Measurements from ENCODE around the gene MS4A4E.
A peak's percentile ranks its signal among the peaks of the same experiment; 100 is the strongest.
"Not testable (repeated sequence)": the region's sequence is repeated elsewhere in the genome, so short reads cannot be mapped to it uniquely, and the experiment has no call there.

MS4A4E gene

DNA sequence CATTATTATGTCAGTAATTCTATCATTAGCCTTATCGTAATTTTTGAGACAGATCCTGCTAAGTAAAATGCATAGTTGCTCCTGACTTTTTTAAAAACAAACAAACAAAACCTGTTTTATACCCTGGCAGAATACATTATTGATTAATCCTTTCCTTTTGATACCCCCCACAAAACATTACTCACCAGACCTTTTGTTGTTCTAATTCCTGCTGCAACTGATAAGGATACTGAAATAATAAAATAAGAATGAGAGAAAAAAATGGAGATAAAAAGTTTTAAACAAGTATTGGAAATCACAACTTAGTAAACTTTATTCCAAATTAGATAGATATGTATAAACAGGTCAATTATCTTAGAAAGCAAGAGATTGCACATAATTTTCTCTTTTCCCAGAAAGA lies 28.6 kb downstream of the MS4A4E start:
- no peak for DNase-seq

DNA sequence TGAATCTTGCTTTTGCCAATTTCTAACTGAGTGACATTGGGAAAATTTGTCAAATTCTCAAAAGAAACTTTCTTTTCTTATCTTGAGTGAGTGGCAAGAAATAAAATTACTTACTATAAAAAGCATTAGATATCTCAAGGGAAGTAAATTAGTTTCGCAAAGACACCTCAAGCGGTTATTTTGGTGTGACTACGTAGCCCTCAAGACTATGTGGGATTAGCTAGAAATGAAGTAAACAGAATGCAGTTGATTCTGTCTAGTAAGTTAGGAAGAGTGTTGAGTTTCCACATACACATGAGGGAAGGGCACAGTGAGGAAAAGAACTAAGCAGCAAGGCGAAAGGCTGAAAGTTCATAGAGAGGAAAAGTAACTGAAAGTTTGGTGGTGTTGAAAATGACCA lies 31.7 kb downstream of the MS4A4E start:
- no peak for DNase-seq

DNA sequence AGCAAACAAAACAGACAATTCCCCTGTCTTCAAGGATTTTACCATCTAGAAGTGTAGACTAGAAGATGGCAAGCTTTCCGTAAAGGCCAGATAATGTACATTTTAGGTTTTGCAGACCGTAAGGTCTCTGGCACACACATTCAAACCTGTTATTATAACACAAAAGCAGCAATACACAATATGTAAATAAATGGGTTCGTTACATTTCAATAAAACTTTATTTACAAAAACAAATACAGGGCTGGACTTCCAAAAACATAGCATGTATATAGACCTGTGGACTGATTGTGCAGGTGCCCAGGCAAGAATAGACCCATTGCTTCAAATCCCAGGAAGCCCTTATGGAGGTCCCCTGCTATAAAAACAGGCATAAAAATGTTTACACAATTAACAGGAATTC lies 33.0 kb downstream of the MS4A4E start:
- DNase-seq: no peak

DNA sequence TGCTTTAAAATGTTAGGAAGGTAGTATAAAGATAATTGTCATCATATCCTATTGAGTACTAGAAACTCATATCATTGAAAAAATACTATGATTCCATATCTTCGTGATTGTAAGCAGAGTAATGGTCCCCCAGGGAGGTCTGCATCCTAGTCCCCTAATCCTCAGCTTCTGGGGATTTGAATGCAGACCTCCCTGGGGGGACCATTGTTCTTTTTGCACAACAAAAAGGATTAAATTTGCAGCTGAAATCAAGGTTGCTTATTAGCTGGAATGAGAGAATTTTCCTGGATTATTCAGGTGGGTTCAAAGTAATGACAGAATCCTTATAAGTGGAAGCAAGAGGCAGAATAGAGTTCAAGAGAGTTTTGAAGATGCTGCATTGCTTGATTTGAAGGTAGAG lies 34.0 kb downstream of the MS4A4E start:
- no peak for DNase-seq

DNA sequence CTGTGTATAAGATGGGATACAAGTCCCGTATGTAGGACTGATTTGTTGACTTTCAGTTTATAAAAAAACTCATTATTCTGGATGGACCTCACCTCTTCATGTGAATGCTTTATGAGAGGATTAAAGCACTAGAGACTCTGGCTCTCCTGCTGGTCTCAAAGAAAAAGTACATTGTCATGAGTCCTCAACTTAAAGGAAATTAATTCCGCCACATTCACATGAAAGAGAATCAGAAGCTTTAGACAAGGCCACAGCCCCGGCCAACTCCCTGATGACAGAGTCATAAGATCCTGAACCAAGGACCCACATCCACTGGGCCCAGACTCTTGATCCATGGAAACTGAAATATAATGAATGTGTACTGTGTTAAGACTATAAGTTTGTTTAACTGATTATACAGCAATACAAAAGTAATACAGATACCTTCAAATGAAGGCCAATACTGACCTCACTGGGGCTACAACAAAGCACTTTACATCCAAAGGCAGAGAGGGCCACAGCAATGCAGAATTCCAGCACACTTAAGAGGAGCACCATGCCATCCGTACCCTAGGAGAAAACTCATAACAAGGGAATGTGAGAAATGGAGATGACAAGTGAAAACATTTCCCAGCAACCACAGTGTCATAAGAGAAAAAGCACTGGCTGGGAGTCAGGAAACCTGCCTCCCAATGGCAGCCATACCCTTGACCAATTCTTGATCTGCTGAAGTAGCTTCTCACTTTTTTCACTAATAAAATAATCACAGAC lies 34.6 kb downstream of the MS4A4E start:
- DNase-seq: no peak

DNA sequence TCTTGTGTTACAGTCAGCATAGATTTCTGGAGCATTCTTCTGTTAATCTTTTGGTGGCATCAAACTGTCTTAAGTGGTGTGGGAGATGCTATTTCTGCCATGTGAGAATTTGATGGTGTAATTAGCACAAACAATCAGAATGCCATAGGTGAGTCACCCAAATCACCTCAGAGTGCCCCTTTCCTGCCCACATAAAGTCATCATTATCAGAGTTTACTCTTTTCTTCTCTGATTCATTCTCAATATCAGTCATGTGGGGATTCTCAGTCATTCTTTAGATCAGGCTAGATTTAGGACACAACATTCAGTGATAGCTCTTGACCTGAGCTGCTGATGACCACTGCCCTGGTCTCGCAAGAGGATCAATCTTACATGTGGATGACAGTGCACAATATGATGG lies 36.3 kb downstream of the MS4A4E start:
- no peak for DNase-seq

DNA sequence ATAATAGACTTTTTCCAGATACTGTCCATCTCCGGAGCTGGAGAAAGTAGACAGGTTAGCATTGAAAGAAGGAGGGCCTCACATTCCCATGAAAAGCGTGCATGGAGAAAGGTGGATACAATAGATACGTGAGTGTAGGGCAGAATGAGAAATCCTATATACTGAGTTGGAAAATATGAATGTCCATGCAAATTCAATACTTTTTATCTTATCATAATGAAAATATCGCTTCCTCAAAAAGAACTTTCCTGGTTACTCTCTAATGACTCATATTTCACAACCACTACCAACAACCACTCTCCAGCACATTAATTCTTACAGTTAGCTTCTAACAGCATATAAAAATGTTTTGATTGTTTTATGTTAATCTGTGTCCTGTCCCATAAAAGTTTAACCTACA lies 38.0 kb downstream of the MS4A4E start:
- no peak for DNase-seq

DNA sequence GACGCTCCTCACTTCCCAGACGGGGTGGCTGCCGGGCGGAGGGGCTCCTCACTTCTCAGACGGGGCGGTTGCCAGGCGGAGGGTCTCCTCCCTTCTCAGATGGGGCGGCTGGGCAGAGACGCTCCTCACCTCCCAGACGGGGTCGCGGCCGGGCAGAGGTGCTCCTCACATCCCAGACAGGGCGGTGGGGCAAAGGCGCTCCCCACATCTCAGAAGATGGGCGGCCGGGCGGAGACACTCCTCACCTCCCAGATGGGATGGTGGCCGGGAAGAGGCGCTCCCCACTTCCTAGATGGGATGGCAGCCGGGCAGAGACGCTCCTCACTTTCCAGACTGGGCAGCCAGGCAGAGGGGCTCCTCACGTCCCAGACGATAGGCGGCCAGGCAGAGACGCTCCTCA lies 41.6 kb downstream of the MS4A4E start:
- DNase-seq: not testable (repeated sequence)

DNA sequence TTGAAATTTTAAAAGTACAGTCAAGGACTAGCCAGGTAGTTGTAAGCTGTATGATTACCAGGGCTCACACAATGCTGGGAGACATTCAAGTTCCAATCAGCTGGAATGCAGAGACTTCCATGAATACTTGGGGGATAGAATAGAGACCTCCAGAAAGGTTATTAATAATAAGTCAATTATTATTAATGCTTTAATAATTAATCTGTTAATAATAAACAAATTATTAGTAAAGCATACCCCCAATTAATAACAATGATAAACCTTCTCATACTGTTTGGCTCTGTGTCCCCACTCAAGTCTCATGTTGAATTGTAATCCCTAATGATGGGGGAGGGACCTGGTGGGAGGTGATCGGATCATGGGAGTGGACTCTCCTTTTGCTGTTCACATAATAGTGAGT lies 45.5 kb downstream of the MS4A4E start:
- no peak for DNase-seq

DNA sequence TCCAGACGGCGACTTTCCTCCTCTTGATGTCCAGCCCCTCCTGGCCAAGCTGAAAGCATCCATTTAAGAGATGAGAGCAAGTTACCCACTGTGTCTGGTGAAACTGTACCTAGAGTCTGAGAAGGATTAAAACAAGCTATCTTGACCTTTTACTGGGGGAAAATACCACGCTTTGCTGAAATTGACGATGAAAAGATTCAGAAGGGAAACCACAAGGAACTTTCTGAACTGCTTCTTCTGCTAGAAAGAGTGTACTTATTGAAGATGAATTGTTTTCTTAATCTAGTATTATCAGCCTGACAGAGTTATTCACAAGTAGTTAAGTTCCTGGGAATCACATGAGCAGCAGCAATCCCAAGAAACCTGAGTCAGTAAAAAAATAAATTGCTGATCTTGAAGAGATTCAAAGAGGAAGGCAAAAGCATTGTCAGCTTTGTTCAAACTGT lies 47.0 kb downstream of the MS4A4E start:
- DNase-seq: no peak

DNA sequence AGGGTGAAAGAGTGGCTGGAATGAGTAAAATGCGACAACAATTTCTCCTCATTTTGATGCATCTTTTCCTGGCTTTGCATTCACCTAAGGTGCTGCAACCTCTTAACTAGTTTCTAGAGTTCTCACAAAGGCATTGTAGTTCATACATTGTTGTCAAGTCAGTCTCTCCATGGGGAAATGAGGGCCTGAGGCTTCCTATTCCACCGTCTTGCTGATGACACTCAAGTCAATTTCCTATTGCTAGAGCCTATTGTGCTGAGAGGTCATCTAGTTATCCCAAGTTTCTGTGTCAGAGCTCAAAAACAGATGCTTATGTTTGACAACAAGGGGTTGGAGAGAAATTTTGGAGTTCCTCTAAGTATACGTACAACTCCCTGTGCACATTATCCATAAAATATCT lies 48.4 kb downstream of the MS4A4E start:
- DNase-seq: no peak

DNA sequence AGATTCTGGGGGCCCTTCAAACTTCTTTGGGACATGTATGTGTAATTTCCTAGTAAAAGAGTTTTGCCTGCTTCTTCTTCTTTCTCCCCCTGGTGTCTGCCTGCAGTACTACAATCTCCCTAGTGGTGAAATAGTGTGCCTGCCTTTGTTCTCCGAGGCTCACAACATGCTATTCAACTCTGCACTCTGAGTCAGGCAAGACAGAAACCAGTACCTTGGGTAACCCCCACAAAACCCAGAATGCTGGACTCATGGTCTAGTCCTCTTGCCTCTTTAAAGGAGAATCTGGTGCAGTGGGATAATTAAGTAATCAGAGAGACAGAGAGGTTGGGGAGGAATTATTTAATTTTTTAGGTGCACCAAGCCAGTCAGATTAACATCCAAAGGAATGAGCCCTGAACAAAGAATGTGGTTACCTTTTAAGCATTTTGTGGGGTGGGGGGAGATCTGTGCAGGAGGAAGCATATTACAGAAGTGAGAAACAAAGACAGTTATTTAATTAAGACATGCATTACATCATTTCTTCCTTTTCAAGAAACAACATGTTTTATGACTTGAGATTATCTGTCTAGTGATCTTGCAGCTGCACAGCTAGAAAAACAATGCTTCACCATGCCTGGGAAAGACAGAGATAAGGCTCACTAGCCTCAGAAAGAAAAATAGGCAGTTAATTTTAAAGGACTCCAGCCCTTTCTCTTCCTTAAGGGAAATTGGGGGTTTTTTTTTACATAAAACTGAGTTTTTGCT lies 49.1 kb downstream of the MS4A4E start:
- peak; percentile 53 for DNase-seq

DNA sequence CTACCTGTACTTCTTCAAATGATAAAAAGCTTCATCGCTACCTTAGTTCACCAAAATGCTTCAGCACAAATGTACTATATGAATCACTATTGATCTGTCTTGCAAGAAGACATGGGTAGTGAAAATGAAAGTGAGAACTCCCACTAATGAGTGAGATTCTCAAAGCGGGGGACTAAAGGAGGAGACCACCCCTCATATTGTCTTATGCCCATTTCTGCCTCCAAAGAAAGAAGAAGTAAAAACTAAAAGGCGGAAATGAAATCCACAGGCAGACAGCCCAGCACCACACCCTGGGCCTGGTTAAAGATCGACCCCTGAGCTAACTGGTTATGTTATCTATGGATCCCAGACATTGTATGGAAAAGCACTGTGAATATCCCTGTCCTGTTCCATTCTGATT lies 50.4 kb downstream of the MS4A4E start:
- not testable (repeated sequence) for DNase-seq

DNA sequence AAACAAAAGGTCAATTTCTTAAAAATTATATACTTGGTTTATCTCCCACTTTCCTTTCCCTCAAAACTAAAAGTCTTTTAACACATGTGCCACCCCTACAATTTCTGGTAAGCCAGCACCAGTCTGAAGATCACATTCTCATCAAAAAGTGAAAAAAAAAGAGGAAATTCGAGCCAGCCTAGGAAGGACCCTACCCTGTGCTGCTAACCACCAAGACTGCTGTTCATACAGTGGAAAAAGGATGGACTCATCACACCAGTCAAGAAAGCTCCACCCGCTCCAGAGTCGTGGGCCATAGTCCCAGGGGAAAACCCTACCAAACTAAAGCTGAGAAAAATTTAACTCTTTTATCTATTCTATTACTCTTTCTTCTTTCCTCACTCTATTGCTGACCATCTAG lies 54.5 kb downstream of the MS4A4E start:
- not testable (repeated sequence) for DNase-seq

DNA sequence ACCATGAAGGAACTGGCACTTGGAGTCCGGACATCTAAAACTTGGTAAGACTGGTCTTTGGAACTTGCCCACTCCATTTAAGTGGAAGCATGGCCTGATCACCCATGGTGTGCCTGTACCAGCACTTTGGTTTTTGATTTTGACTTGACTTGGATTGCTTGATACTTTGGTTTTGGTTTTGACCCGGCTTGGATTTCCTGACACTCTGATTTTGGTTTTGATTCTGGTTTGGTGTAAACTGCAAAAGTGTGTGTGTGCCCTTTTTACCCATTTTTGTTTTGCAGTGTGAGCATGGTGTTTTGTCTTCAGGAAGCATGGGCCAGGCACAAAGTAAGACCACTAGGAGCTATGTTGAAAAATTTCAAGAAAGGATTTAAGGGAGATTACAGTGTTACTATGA lies 56.8 kb downstream of the MS4A4E start:
- not testable (repeated sequence) for DNase-seq

DNA sequence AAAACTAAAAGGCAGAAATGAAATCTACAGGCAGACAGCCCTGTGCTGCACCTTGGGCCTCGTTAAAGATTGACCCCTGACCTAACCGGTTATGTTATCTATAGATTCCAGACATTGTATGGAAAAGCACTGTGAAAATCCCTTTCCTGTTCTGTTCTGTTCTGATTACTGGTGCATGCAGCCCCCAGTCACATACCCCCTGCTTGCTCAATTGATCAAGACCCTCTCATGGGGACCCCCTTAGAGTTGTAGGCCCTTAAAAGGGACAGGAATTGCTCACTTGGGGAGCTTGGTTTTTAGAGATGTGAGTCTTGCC lies 57.5 kb downstream of the MS4A4E start:
- DNase-seq: not testable (repeated sequence)

DNA sequence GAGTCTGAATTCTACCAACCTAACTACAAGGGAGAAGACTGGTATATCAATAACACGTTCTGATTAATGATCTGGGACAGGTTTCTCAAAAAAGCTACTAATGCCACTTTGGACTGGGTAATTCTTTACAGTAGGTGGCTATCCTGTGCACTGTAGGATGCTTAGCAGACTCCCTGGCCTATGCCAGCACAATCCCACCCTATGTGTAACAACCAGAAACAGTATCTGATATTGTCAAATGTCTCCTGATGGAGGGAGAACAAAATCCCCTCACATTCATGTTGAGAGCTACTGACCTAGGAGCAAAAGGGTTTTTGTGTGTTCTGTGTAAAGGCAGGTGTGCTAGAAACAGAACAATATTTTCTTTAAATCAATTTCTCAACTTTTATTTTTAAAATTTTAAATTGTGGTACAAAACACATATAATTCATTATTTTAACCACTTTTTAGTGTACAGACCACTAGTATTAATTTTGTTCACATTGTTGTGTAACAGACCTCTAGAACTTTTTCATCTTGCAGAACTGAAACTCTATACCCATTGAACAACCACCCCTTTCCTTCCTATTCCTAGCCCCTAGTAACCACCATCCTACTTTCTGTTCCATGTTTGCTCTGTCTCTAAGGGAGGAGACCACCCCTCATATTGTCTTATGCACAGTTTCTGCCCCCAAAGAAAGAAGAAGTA lies 58.0 kb downstream of the MS4A4E start:
- DNase-seq: no peak

DNA sequence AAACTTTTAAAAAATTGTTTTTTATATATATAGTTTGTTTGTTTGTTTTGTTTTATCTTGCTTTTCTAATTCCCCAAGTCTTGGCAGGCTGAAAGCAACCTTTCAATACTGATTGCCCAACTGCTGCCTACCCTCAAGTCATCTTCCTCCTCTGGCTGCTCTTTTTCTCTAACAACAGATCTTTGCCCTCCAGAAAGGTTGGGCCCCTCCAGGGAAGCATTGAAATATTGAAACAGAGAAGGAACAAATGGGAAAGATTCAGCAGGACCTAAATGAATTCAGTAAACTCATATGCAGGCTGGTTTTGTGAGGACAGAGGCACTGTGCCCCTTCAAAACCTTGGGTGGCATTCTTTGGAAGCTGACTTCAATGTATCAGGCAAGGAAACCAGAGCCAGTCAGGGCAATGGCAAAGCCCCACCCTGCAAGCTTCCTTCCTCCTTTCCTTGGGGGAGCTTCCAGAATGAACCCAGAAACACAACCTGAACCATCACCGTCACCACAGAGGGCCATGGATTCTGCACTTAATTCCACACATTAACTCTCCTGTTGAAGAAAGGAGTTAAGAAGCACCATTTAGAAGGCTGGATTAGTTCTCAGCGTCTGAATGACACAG lies 59.2 kb downstream of the MS4A4E start:
- no peak for DNase-seq

DNA sequence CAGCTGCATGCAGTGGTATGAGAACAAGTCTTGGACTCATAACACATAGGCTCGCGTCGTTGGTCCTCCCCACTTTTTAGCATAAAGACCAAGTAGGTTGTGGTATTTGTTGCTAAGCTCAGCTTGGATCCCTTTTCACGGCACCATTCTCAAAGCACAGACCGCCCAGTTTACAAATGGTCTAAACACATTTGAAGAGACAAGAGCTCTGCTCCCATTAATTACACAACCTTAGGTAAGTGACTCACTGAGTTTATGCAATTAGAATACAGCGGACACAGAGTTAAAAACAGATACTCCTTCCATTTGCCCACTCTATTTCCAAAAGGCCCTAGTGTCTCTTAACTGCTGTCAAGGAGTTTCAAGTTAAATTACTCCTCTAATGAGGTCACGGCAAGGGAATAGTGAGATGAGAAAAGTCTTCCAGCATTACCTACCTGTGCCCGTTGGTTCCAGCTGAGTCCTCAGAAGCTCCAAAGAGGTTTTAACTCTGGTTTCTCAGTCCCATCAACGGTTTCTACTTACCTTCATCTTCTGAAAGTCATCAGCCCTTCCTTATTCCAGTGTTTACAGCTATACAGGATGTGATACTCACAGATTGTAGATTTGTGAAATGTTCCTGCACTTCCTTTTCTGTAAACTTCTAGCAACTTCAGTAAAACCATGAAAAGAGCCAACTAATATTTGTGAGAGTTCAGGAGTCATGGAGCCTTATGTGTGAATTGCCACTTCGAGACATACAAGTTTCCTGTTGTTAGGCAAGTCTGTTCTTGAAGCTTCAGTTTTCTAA lies 60.2 kb downstream of the MS4A4E start, which contains the start of gene MS4A6A:
TSS of gene MS4A6A (minus strand) at position 543 of the 790 bp plus-strand sequence. CDS start 1,356 bp downstream, outside the sequence.
- no peak for DNase-seq

DNA sequence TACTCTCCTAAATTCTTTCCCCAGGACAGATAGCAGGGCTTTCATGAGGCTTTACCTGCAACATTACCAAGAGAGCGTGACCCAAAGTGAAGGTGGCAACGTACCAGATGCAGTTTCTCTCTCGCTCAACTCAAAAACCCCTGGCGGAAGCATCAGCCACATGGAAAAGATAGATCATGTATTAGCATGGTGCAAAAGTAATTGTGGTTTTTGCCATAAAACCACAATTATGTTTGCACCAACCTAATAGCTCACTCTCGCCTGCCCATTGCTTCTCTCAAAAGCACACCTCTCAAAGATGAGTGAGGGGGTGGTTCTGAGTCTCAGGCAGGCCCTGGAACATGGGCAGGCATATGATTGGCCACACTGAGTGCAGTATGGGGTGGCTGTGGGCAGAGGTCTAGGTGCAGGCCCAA lies 67.1 kb downstream of the MS4A4E start:
- DNase-seq: no peak

DNA sequence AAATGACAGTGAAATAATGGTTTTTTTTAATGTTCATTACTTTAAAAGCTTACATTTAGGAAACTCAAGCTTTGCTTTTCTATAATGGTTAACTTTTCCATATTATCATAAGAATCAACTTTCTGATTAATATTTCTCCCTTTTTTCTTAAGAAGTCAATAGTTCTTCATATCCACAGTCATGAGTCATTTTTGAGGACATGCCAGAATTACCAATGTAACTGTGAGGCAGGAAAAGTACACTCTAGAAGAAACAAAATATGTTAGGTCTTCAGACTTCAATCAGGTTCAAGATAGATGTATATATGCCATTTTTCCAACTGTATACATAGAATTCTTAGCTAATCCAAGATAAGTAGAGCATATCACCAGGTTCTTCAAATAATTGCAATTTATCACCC lies 70.9 kb downstream of the MS4A4E start:
- DNase-seq: no peak

DNA sequence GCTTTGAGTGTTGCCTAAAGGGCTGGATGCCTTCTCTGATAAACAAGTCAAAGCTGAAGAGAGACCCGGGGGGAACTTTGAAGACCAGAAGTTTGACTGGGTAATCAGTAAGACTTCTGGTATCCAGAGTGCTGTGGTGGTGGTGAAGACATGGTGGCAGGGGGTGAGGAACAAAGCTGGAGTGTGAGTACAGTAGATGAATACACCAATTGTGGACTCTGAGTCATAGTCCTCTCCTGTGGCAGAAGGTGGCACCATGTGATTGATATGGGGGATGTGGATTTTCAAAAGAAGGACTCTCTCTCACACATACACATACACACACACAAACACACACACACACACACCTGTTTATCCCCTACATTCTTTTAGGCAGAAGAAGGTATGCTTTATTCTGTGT lies 72.4 kb downstream of the MS4A4E start:
- no peak for DNase-seq
